Measurements from ENCODE around the gene ARID1A. TPM values are rescaled to one million over a fixed set of nuclear protein-coding genes. Genes with fewer than 3 reads are reported as not detected.
A peak's percentile ranks its signal among the peaks of the same experiment; 100 is the strongest.

Gene ARID1A
- total and polyA plus RNA-seq, 2 of the 8 experiments (the other 6 are each of a cell fraction or from before 2014, with no cell fraction given): 52.1 to 103 TPM

- no peak overlapping the region for H4K8ac ChIP-seq (ENCODE audit: extremely low read depth, insufficient read depth, low read length)
- no peak for DNase-seq (ENCODE audit: low read depth in 1 of 2, low spot score in 2 of 2)
- H2BK12ac ChIP-seq (ENCODE audit: low read depth, low read length): no peak overlapping the region
- H3K23ac ChIP-seq (ENCODE audit: insufficient read length): no peak overlapping the region
- peaks cover 5% of the 10 kb centered on the region for H3K79me1 ChIP-seq (ENCODE audit: low read depth, low read length)
- H3K27ac ChIP-seq (ENCODE audit: low read depth, low read length): no peak overlapping the region
- H3K14ac ChIP-seq (ENCODE audit: insufficient read length): no peak overlapping the region
- H4K5ac ChIP-seq (ENCODE audit: insufficient read length, low read depth, low read length): no peak overlapping the region
- no peak overlapping the region for H3K4ac ChIP-seq (replicated peaks; ENCODE audit: insufficient read length, low read depth, low read length)
- H3K9me3 ChIP-seq (ENCODE audit: insufficient read depth in 2 of 2, low read depth in 1 of 2, low read length in 1 of 2): no peaks in the 10 kb centered on the region
- H3K36me3 ChIP-seq (ENCODE audit: control insufficient read depth in 2 of 4, insufficient read depth in 4 of 4, low read length in 3 of 4): peaks cover 0 to 8% (median 0%) of the 10 kb centered on the region in 4 experiments; a peak in 2 of 8 replicates
- CTCF ChIA-PET (ENCODE audit: partially characterized antibody): interaction anchor here (1.1 to 5.8 kb wide), 6 partner anchors 9 to 99 kb away, joined by 3 to 25 read pairs (median 8); no protein-coding TSS in a partner anchor
- no peaks in the 10 kb centered on the region for H3K27me3 ChIP-seq (replicated peaks in 1 of 4; ENCODE audit: control insufficient read depth in 3 of 4, extremely low read depth in 1 of 4, insufficient read depth in 3 of 4, low read length in 3 of 4)
- no peak overlapping the region for H3K18ac ChIP-seq (ENCODE audit: extremely low read depth, low read length)
- POLR2A ChIA-PET (ENCODE audit: partially characterized antibody): interaction anchor here (1.4 to 14.4 kb wide), 5 partner anchors 9 to 229 kb away, joined by 4 to 256 read pairs (median 44); partner anchors contain the start of genes HMGN2 and PIGV
- no peak overlapping the region for H2AK5ac ChIP-seq (ENCODE audit: low read depth, low read length)
- H4K20me1 ChIP-seq (replicated peaks in 1 of 2; ENCODE audit: control insufficient read depth in 1 of 2, insufficient read depth in 2 of 2, low read length in 2 of 2): peaks cover 45% of the 10 kb centered on the region in 2 experiments
- peaks cover 6% of the 10 kb centered on the region for H3K23me2 ChIP-seq (ENCODE audit: low read depth, low read length)
- no peak overlapping the region for H4K91ac ChIP-seq (replicated peaks; ENCODE audit: insufficient read length, low read length)
- no peak overlapping the region for H2BK120ac ChIP-seq (replicated peaks; ENCODE audit: low read depth, low read length)
- H3K9ac ChIP-seq (replicated peaks in 1 of 4; ENCODE audit: extremely low read depth in 1 of 4, low read depth in 3 of 4, low read length in 3 of 4): no peak overlapping the region
- H2AFZ ChIP-seq (ENCODE audit: low read length): no peak overlapping the region
- H3K56ac ChIP-seq (replicated peaks; ENCODE audit: insufficient read length, low read depth, low read length): no peak overlapping the region
- H2BK20ac ChIP-seq (ENCODE audit: low read length): no peak overlapping the region
- peak overlapping the region; percentile 87 to 94 for H3K4me2 ChIP-seq (ENCODE audit: insufficient read depth in 1 of 2, low read depth in 2 of 2, low read length in 2 of 2)
- H3K4me3 ChIP-seq (ENCODE audit: extremely low read depth in 1 of 4, insufficient read depth in 2 of 4, low read depth in 3 of 4, low read length in 4 of 4): peak overlapping the region in 1 of 4 experiments; percentile 95; a peak in 3 of 8 replicates
- peaks cover 76 to 94% of the 10 kb centered on the region in 2 experiments for H3K79me2 ChIP-seq (ENCODE audit: control insufficient read depth in 1 of 2, insufficient read depth in 2 of 2, low read length in 2 of 2)
- FAIRE-seq: no peak
- H3K4me1 ChIP-seq (replicated peaks in 1 of 4; ENCODE audit: control insufficient read depth in 3 of 4, insufficient read depth in 4 of 4, low read length in 3 of 4): peaks cover 6 to 21% (median 15%) of the 10 kb centered on the region in 4 experiments; a peak in 6 of 7 replicates
- no peak overlapping the region for H2BK5ac ChIP-seq (ENCODE audit: low read depth, low read length)
- no peak for TF ChIP-seq SRF (IDR thresholded peaks at IDR 0.05; ENCODE audit: low read depth, low read length)
- no peak for TF ChIP-seq BACH1 (IDR thresholded peaks at IDR 0.05; ENCODE audit: low read length)
- TF ChIP-seq CTCF (IDR thresholded peaks at IDR 0.05; ENCODE audit: control extremely low read depth in 1 of 3, insufficient read depth in 1 of 3, low read depth in 1 of 3, low read length in 3 of 3): no peak
- TF ChIP-seq POLR2A (IDR thresholded peaks at IDR 0.05; ENCODE audit: control extremely low read depth in 1 of 2, low read depth in 2 of 2, low read length in 2 of 2): no peak
- no peak for TF ChIP-seq SP4 (IDR thresholded peaks at IDR 0.05; ENCODE audit: low read length)
- TF ChIP-seq RNF2 (IDR thresholded peaks at IDR 0.05; ENCODE audit: borderline replicate concordance, low read depth, low read length, missing control alignments, poor library complexity, severe bottlenecking): no peak
- TF ChIP-seq ATF3 (IDR thresholded peaks at IDR 0.05; ENCODE audit: insufficient read depth, low read depth, low read length): no peak
- no peak for TF ChIP-seq E2F6 (IDR thresholded peaks at IDR 0.05)
- no peak for TF ChIP-seq BRCA1 (IDR thresholded peaks at IDR 0.05; ENCODE audit: low read depth, low read length)
- no peak overlapping the region for H2BK15ac ChIP-seq (ENCODE audit: low read length)
Observed at GRCh38 chr1:26700711-26701110, 4.9 kb downstream of the ARID1A start.

All from H1 (cell line).